NCI-H2227 treated with DMSO at 0.1 percent for 48 hours (cell line): ENCODE results near the gene CREM.

Source experiments
- DNase-seq: peaks from one replicate; lab custom pipeline; 2025; lab: John Stamatoyannopoulos, UW

The CREM gene

DNA sequence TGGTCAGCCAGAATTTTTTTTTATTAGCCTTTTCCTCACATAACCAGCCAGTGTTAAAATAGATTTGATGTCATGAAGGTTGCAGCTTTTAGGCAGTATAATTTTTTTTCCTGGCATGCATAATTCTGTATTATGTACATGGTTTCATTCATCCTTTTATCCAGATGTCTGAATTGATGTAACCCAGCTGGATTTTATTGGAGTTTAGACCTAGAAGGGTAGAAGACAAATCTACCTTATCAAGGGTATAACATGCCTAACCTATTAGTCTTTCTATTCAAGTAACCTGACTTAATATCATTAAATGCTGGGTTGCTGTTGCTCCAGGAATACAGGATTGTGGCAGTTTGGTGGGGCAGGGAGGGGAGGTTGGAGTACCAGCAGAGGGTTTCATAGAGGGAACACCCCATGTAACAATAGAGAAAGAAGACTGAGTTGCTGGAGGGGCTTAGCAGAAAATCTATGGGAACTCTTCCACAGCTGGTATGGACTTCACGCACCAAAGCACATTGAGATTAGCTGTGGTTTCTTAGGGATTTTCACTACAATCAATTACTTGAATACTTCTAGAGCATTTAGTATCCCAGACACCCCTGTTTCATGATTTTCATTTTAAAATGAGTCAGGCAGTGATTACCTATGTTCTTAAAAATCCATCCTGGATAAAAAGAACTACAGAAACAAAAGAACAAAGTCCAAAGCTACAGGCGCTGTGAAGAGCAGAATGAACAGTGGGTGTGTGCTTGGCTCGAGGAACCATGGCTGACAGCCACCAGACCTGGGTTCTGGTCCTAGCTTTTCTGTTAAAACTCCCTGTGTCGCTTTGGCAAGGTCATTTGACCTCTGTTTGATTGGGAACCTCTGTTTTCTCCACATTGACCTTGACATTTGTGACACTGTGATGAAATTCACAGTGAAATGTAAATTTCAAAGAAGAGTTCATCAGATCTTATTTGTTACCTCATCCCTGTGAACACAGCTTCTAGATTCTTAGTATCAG lies 93.5 kb downstream of the CREM start:
- DNase-seq = no peak

DNA sequence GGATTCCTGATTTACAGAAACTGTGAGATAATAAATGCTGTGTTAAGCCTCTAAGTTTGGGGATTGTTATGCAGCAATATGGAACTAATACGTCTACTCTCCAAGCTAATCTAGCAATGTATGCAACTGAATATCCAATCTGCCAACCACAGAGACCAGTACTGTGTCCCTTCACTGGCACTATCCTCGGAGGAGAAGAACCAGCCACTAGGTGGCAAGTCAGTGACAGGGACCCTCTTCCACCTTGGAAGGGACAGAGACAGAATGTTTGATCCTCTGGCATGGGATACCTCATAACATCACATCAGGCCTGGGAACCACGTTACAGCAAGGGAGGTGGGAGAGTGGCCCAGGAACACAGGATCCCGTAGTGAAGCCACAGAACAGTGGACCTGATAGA lies 96.4 kb downstream of the CREM start:
- DNase-seq = no peak

DNA sequence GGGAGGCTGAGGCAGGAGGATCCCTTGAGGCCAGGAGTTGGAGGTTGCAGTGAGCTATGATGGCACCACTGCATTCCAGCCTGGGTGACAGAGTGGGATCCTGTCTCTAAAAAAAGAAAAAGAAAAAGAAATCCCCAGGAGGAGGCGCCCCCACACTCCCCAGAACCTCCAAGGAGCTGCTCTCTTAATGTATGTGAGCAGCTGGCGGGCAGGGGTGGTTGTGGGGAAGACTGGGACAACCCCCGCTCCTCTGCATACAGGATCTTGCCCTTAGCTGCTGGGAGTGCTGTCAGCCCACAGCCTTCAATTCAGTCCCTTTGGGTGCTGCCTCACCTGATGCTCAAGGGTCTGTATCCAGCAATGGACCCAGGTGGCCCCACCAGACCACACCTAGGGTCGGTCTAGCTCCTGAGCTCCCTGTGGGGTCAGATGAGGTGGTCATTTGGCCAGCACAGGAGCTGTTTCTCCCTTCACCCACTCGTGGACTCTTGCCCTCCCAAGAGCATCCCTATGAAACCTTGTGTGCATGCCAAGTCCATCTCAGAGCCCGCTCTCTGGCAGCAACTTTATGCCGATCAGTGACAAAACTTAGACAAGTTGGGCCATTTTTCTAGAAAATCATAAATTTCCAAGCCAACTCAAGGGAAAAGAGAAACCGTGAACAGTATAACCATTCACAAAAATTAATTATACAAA lies 97.5 kb downstream of the CREM start:
- no peak for DNase-seq

- DNase-seq = no peak
Measured at GRCh38 chr10:35225204-35225603, 98.6 kb downstream of the CREM start.

DNA sequence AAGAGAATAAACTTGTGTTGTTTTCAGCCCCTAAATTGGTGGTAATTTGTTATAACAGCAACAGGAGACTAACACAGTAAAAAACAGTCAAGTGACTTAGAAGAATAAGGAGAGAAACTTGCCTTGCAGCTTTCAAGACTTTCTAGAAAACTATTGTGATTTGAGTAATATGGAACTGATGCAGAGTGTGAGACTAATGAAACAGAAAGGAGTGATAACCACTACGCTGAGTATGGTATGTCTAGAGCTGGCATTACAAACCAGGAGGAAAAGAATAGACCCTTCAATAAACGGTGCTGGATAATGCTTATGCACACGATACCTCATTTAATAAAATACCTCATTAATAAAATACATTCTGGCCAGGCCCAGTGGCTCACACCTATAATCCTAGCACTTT lies 99.9 kb downstream of the CREM start:
- DNase-seq = no peak

DNA sequence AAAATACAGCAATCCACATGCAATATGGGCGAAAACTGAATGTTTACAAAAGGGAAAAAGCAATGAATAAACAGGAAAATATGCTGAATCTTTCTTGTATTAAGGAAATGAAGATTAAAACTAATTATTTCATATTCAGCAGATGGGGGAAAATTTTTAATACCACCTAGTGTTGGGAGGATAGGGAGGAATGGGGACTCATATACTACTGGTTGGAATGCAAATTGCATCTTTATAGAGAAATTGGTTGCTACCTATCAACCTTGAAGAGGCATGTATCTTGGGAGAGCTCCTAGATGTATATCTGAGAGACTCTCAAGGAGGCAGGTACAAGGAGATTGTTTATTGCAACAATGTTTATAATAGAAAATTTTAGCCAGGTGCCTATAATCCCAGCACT lies 101.4 kb downstream of the CREM start:
- DNase-seq = no peak

GRCh38 chr10:35231646-35232045 lies 105.0 kb downstream of the CREM start:
- DNase-seq = no peak

DNA sequence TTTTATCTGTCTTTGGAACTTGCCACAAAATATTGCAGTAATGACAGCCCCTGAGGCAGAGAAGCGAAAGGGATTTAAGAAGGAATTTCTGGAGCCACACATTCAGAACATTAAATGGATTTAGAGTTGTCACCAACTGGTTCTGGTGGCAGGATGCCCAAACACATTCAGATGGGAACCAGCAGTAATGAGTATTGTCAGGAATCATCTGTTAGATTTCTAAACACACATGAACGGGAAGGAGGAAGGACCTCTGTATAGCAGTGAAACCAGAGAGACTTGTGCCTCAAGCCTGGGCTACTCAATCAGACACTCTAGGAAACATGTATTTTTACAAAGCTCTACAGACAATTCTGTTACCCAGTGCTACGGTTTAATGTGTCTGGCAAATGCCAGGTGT lies 105.9 kb downstream of the CREM start:
- no peak for DNase-seq

GRCh38 chr10:35234073-35234472 lies 107.4 kb downstream of the CREM start:
- DNase-seq = no peak

- no peak for DNase-seq
Measured at GRCh38 chr10:35236739-35237138, 110.1 kb downstream of the CREM start.

DNA sequence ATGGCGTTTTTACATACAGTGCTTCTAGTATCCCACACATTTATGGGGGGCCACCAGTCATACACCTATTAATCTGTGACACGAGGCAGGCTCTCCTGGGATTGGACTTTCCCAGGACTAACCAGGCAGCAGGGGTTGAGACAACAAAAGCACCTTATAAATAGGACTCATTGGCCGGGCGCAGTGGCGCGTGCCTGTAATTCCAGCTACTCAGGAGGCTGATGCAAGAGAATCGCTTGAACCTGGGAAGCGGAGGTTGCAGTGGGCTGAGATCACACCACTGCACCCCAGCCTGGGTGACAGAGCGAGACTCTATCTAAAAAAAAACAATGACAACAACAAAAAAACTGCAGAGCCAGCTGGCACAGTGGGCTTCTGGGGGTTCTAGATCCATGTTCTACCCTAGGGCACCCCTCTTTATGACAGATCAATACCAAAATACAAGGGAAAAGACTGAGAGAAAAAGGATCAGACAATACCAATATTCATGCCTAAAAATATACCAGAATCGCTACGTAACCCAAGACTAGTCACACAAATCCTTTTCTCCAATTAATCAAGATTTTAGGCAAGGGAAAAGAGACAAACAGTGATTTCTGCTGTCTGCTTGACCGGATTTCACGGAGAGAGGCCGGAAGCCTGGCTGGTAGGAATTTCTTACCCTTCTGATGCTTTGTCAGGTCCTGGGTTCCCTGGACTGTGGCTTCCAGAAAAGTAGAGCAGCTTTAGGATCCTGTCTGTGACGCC lies 111.3 kb downstream of the CREM start:
- DNase-seq = no peak

DNA sequence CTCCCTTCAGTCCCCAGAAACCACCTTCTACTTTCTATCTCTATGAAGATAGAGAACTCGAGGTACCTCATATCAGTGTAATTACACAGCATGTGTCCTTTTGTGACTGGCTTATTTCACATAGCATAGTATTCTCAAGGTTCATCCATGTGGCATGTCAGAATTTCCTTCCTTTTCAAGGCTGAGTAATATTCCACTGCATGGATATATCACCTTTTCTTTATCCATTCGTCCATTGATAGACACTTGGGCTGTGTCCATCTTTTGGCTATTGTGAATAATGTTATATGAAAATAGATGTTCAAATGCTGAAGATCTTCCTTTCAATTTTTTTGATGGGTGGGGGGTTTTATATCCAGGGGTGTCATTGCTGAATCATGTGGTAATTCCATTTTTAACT lies 117.9 kb downstream of the CREM start:
- DNase-seq = no peak

GRCh38 chr10:35246770-35247343 lies 120.2 kb downstream of the CREM start:
- no peak for DNase-seq

- DNase-seq = no peak
Measured at GRCh38 chr10:35251373-35252100, 124.9 kb downstream of the CREM start.

GRCh38 chr10:35257057-35257983 lies 130.7 kb downstream of the CREM start:
- no peak for DNase-seq

DNA sequence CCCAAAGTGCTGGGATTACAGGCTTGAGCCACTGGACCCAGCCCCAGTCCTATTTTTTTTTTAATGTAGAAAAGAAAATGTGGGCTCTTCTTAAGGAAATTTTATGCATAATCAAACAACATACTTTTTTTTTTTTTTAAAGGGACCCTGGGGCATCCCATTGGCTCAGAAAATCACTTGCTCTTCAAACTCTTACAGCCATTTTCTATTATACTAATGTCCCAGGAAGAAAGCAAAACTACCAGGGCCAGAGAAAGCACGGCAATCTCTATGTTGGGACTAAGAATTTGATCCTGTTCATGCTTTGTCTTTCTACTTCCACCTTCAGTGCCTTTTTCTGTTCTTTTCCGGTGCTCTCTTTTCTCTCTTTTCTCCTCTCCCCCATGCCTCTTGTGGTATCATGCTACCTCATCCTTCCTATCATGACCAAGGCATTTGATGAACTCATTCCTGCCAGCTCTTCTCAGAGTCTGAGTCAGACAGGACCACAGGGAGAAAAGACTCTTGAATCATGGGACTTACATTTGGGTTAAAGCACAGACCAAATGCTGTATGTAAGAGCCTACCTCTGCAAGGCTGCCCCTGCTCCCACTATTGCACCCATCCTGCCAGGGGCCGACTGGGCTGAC lies 133.2 kb downstream of the CREM start:
- DNase-seq = no peak

DNA sequence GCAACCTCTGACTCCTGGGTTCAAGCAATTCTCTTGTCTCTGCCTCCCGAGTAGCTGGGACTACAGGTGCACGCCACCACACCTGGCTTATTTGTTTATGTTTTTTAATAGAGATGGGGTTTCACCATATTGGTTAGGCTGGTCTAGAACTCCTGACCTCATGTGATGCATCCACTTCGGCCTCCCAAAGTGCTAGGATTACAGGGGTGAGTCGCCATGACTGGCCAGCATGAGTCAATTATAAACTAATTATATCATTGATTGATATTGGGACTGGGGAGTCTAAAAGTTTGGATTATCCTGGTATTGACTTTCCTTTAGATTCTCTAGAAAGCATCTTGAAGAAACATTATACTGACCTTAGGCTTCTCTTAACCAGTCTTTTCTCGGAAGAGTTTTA lies 135.8 kb downstream of the CREM start:
- DNase-seq = no peak
